ENCODE data around the gene NKIRAS1.

Gene NKIRAS1

GRCh38 chr3:23879485-23879884 lies 37.3 kb downstream of the NKIRAS1 start:
- Histone ChIP-seq H3K36me3 (ENCODE audit: insufficient read depth) (0 out of 2 replicates have a peak, but pooled peaks cover 3% of the 10 kb centered on the region), H3K4me1 (ENCODE audit: low read depth, poor library complexity, severe bottlenecking) (peaks cover 5% of the 10 kb centered on the region), H3K4me2 (no peak overlapping the region), H3K9ac (no peak overlapping the region), H3K27ac (no peak overlapping the region), H2AFZ (ENCODE audit: low read depth) (no peak overlapping the region), H3K4me3 (IDR thresholded peaks at IDR 0.05; ENCODE audit: insufficient read depth, low read depth, low read length) (no peak overlapping the region), H4K20me1 (ENCODE audit: insufficient read depth) (no peaks in the 10 kb centered on the region), H3K27me3 (ENCODE audit: insufficient read depth, low read depth) (no peaks in the 10 kb centered on the region), H3K79me2 (ENCODE audit: insufficient read depth, low read depth) (peaks cover 43% of the 10 kb centered on the region)
- TF ChIP-seq, protein P1, sequence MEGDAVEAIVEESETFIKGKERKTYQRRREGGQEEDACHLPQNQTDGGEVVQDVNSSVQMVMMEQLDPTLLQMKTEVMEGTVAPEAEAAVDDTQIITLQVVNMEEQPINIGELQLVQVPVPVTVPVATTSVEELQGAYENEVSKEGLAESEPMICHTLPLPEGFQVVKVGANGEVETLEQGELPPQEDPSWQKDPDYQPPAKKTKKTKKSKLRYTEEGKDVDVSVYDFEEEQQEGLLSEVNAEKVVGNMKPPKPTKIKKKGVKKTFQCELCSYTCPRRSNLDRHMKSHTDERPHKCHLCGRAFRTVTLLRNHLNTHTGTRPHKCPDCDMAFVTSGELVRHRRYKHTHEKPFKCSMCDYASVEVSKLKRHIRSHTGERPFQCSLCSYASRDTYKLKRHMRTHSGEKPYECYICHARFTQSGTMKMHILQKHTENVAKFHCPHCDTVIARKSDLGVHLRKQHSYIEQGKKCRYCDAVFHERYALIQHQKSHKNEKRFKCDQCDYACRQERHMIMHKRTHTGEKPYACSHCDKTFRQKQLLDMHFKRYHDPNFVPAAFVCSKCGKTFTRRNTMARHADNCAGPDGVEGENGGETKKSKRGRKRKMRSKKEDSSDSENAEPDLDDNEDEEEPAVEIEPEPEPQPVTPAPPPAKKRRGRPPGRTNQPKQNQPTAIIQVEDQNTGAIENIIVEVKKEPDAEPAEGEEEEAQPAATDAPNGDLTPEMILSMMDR (conservative IDR thresholded peaks at IDR 0.05; ENCODE audit: low read depth, low read length) = no peak

DNA sequence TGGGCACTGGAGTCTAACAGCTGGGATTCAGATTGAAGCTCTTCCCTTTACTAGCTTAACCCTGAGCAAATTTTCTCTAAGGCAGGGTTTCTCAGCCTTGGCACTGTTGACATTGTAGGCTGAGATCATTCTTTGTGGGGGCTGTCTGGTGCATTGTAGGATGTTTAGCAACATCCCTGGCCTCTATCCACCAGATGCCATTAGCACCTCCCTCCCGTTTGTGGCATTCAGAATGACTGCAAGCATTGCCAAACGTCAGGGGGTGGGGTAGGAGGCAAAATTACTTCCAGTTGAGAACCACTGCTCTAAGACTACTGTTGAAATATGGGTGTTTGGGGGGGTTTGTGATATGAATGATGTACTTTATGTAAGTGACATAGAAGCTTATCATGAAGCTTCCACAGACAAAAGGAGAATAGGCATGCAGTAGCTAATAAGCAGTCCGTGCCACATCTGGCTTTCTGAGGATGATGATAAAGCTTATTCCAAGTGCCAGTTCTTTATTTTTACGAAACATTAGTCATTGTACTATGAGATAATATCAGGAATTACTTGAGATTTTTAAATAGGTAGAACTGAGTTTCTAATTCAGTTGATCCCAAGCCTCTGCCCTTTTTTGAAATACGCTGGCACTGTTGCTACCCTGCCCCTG lies 39.3 kb downstream of the NKIRAS1 start:
- no peaks in the 10 kb centered on the region for H3K4me1 ChIP-seq (ENCODE audit: low read depth, poor library complexity, severe bottlenecking)
- no peak overlapping the region for H2AFZ ChIP-seq (ENCODE audit: low read depth)
- TF ChIP-seq, protein P1 (conservative IDR thresholded peaks at IDR 0.05; ENCODE audit: low read depth, low read length) = no peak
- no peaks in the 10 kb centered on the region for H3K27me3 ChIP-seq (ENCODE audit: insufficient read depth, low read depth)
- H3K4me3 ChIP-seq (IDR thresholded peaks at IDR 0.05; ENCODE audit: insufficient read depth, low read depth, low read length) = no peak overlapping the region
- no peak overlapping the region for H3K9ac ChIP-seq
- H3K27ac ChIP-seq = no peak overlapping the region
- no peaks in the 10 kb centered on the region for H4K20me1 ChIP-seq (ENCODE audit: insufficient read depth)
- H3K79me2 ChIP-seq (ENCODE audit: insufficient read depth, low read depth) = peaks cover 36% of the 10 kb centered on the region
- 0 out of 2 replicates have a peak, but pooled peaks cover 3% of the 10 kb centered on the region for H3K36me3 ChIP-seq (ENCODE audit: insufficient read depth)
- no peak overlapping the region for H3K4me2 ChIP-seq

GRCh38 chr3:23876923-23877322 lies 39.9 kb downstream of the NKIRAS1 start:
- Histone ChIP-seq H4K20me1 (ENCODE audit: insufficient read depth) (no peaks in the 10 kb centered on the region), H3K4me3 (IDR thresholded peaks at IDR 0.05; ENCODE audit: insufficient read depth, low read depth, low read length) (no peak overlapping the region), H3K4me2 (no peak overlapping the region), H3K27me3 (ENCODE audit: insufficient read depth, low read depth) (no peaks in the 10 kb centered on the region), H3K4me1 (ENCODE audit: low read depth, poor library complexity, severe bottlenecking) (no peaks in the 10 kb centered on the region), H3K79me2 (ENCODE audit: insufficient read depth, low read depth) (peaks cover 36% of the 10 kb centered on the region), H3K36me3 (ENCODE audit: insufficient read depth) (0 out of 2 replicates have a peak, but pooled peaks cover 3% of the 10 kb centered on the region), H3K9ac (no peak overlapping the region), H3K27ac (no peak overlapping the region), H2AFZ (ENCODE audit: low read depth) (no peak overlapping the region)
- TF ChIP-seq, protein P1 (conservative IDR thresholded peaks at IDR 0.05; ENCODE audit: low read depth, low read length) = no peak

DNA sequence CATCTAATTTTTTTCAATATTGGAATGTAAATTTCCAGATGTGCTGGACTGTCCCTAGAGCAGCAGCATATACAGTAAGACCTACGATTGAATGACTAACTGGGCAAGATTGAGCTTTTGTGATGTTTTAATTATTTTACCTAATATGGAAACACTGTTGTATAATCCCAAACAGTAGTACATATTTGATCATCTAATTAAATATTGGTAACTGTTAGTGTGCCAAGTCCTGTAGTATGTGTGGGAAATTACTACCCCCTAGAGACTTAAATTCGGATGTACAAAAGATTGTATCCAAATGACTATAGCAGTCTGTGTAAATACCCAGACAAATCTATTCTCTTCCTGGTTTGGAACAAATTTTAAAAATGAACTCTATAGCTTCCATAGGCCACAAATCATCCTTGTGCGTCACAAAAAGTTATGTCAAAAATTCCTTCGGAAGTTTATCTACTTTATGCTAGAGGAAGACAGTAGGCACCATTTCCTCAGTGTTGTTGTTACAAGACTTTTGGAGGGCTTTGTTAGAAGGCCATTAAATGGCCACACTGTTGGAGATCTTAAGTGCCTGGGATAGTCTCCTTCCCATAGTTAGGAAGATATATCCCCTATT lies 41.6 kb downstream of the NKIRAS1 start:
- Histone ChIP-seq H4K20me1 (ENCODE audit: insufficient read depth) (no peaks in the 10 kb centered on the region), H3K79me2 (ENCODE audit: insufficient read depth, low read depth) (peaks cover 36% of the 10 kb centered on the region), H3K4me3 (IDR thresholded peaks at IDR 0.05; ENCODE audit: insufficient read depth, low read depth, low read length) (no peak overlapping the region), H3K9ac (no peak overlapping the region), H3K4me1 (ENCODE audit: low read depth, poor library complexity, severe bottlenecking) (no peaks in the 10 kb centered on the region), H3K27me3 (ENCODE audit: insufficient read depth, low read depth) (no peaks in the 10 kb centered on the region), H3K27ac (no peak overlapping the region), H2AFZ (ENCODE audit: low read depth) (no peak overlapping the region), H3K4me2 (no peak overlapping the region), H3K36me3 (ENCODE audit: insufficient read depth) (0 out of 2 replicates have a peak, but pooled peaks cover 3% of the 10 kb centered on the region)
- TF ChIP-seq, protein P1 (conservative IDR thresholded peaks at IDR 0.05; ENCODE audit: low read depth, low read length) = no peak
